SKM-1 treated with dmso at 0.1 percent for 144 hours (cell line): Measurements from ENCODE around the gene TMEM187.

Source experiments
- DNase-seq: peaks from one replicate; lab custom pipeline; 2025; ENCODE audit not compliant: unreplicated experiment; lab: John Stamatoyannopoulos, UW

The TMEM187 gene

GRCh38 chrX:154019061-154019621 is 46.6 kb downstream of the TMEM187 start:
- DNase-seq: no peak

- DNase-seq: peak; percentile 13
Measured at GRCh38 chrX:154019633-154020528, 47.3 kb downstream of the TMEM187 start, which contains the start of gene IRAK1. Gene IRAK1, minus strand, starts transcription at chrX:154019902. Its CDS starts 90 bp downstream, at chrX:154019812.

- no peak for DNase-seq
Measured at GRCh38 chrX:154020536-154021115, 48.1 kb downstream of the TMEM187 start.

GRCh38 chrX:154021131-154021611 is 48.6 kb downstream of the TMEM187 start:
- no peak for DNase-seq

GRCh38 chrX:154022108-154022507 is 49.6 kb downstream of the TMEM187 start:
- no peak for DNase-seq

- no peak for DNase-seq
Measured at GRCh38 chrX:154023276-154024000, 50.9 kb downstream of the TMEM187 start.

- no peak for DNase-seq
Measured at GRCh38 chrX:154024271-154024670, 51.7 kb downstream of the TMEM187 start.

- no peak for DNase-seq
Measured at GRCh38 chrX:154025230-154025629, 52.7 kb downstream of the TMEM187 start.

GRCh38 chrX:154026136-154027021 is 53.8 kb downstream of the TMEM187 start:
- DNase-seq: no peak

- DNase-seq: no peak
Measured at GRCh38 chrX:154027022-154027402, 54.5 kb downstream of the TMEM187 start.

- no peak for DNase-seq
Measured at GRCh38 chrX:154027986-154028385, 55.4 kb downstream of the TMEM187 start.

GRCh38 chrX:154028502-154029184 is 56.1 kb downstream of the TMEM187 start:
- DNase-seq: no peak

GRCh38 chrX:154029439-154029838 is 56.9 kb downstream of the TMEM187 start:
- no peak for DNase-seq

GRCh38 chrX:154030266-154030665 is 57.7 kb downstream of the TMEM187 start:
- DNase-seq: no peak

- no peak for DNase-seq
Measured at GRCh38 chrX:154030715-154031305, 58.3 kb downstream of the TMEM187 start.

GRCh38 chrX:154032160-154032559 is 59.6 kb downstream of the TMEM187 start:
- DNase-seq: no peak

- no peak for DNase-seq
Measured at GRCh38 chrX:154032653-154033052, 60.1 kb downstream of the TMEM187 start.
